Measurements from ENCODE around the gene LMF2. TPM values are rescaled to one million over a fixed set of nuclear protein-coding genes. Genes with fewer than 3 reads are reported as not detected.

Gene LMF2
- total RNA-seq, 4 donors from 2014 or later: 35.4 to 65.0 (median 46.2) TPM

GRCh38 chr22:50513175-50513574 lies 5.7 kb upstream of the LMF2 start:
- DNase-seq: no peak
- Histone ChIP-seq H3K27ac (no peak overlapping the region), H3K9me3 (no peaks in the 10 kb centered on the region), H3K27me3 (no peaks in the 10 kb centered on the region), H3K4me1 (peaks cover 12 to 36% (median 12%) of the 10 kb centered on the region in 3 donors), H3K4me3 (no peak overlapping the region), H3K36me3 (peaks cover 9 to 58% (median 14%) of the 10 kb centered on the region in 3 donors)
- 86 to 96% methylated on average over 1 to 5 of the region's 15 CpGs for WGBS, 2 donors
- intact Hi-C loops (cut with DNase I): no loop called here
- TF ChIP-seq CTCF (IDR thresholded peaks at IDR 0.05) (no peak), POLR2A (IDR thresholded peaks at IDR 0.05) (no peak)

GRCh38 chr22:50508897-50509296 lies 1.4 kb upstream of the LMF2 start:
- H3K27ac ChIP-seq: peak overlapping the region; percentile 95 to 99 (median 97)
- 2 to 18% methylated on average over 3 of the region's 3 CpGs for WGBS, 2 donors
- peak overlapping the region; percentile 82 to 97 (median 86) for H3K4me3 ChIP-seq
- DNase-seq: no peak
- intact Hi-C loops (cut with DNase I): no loop called here
- H3K4me1 ChIP-seq: peaks cover 27 to 62% (median 38%) of the 10 kb centered on the region in 3 donors
- no peak for TF ChIP-seq CTCF (IDR thresholded peaks at IDR 0.05)
- TF ChIP-seq POLR2A (IDR thresholded peaks at IDR 0.05): no peak
- no peaks in the 10 kb centered on the region for H3K9me3 ChIP-seq
- peaks cover 7 to 53% (median 15%) of the 10 kb centered on the region in 3 donors for H3K36me3 ChIP-seq
- H3K27me3 ChIP-seq: no peaks in the 10 kb centered on the region

GRCh38 chr22:50507991-50508884 lies 736 bp upstream of the LMF2 start, which contains the start of gene NCAPH2:
TSS of gene NCAPH2 (plus strand) at chr22:50508224. CDS start at chr22:50508338, 114 bp downstream.
- Histone ChIP-seq H3K27ac (peak within 1 kb of the TSS; percentile 95 to 99 (median 97)), H3K36me3 (peaks cover 7 to 56% (median 15%) of the 10 kb centered on the region in 3 donors), H3K9me3 (no peaks in the 10 kb centered on the region), H3K4me3 (peak within 1 kb of the TSS; percentile 88 to 97 (median 94)), H3K27me3 (no peaks in the 10 kb centered on the region), H3K4me1 (peaks cover 27 to 62% (median 38%) of the 10 kb centered on the region in 3 donors)
- DNase-seq: peak; percentile 71
- 0 to 1% methylated on average over 10 to 18 of the region's 76 CpGs for WGBS, 2 donors
- intact Hi-C loops (cut with DNase I): no loop called here
- peak in 3 of 6 experiments; percentile 10 to 42 (median 17) for TF ChIP-seq CTCF (IDR thresholded peaks at IDR 0.05)
- peak in 3 of 4 donors; percentile 76 to 94 (median 86) for TF ChIP-seq POLR2A (IDR thresholded peaks at IDR 0.05)

- intact Hi-C loops (cut with DNase I): no loop called here
- Histone ChIP-seq H3K36me3 (peaks cover 7 to 55% (median 15%) of the 10 kb centered on the region in 3 donors), H3K27me3 (no peaks in the 10 kb centered on the region), H3K27ac (peak overlapping the region; percentile 84 to 99 (median 96)), H3K9me3 (no peaks in the 10 kb centered on the region), H3K4me3 (peak overlapping the region; percentile 64 to 96 (median 90)), H3K4me1 (peaks cover 27 to 58% (median 38%) of the 10 kb centered on the region in 3 donors)
- TF ChIP-seq POLR2A (IDR thresholded peaks at IDR 0.05) (no peak), CTCF (IDR thresholded peaks at IDR 0.05) (no peak)
- no peak for DNase-seq
- 0 to 15% methylated on average over 2 to 15 of the region's 21 CpGs for whole genome bisulfite sequencing, 2 donors
Observed at GRCh38 chr22:50506611-50507420, 686 bp downstream of the LMF2 start.

All from esophagus squamous epithelium (tissue), 5 donors.